HG02610 (cell line): ENCODE data around the gene PGAM4.
"Not testable (repeated sequence)": the region's sequence is repeated elsewhere in the genome, so short reads cannot be mapped to it uniquely, and the experiment has no call there.

ENCODE experiments used
- ATAC-seq: cut with Tn5 transposase; IDR thresholded peaks from one replicate; pipeline ENCODE4 v1.9.1; 2021; ENCODE audit warnings: mild to moderate bottlenecking, moderate library complexity; ENCODE audit not compliant: unreplicated experiment

PGAM4 gene

GRCh38 chrX:77969538-77969937 lies at the start of gene PGAM4:
TSS of gene PGAM4 (minus strand) at chrX:77969638. CDS start at chrX:77969638, 0 bp downstream.
- ATAC-seq, result no peak

DNA sequence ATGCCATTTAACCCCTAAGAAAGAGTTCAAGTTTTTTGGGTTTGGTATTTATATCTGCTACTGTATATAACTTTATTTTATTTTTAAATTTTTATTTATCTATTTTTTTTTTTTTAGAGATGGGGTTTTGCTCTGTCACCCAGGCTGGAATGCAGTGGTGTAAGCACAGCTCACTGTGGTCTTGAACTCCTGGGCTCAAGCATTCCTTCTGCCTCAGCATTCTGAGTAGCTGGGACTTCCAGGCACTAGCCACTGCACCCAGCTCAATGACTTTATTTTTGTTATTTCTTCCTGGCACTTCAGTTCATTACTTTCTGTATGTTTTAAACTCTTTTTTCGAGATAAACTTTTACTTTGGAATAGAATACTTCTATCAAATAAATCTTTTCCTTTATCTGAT lies 42.4 kb upstream of the PGAM4 start:
- no peak for ATAC-seq

DNA sequence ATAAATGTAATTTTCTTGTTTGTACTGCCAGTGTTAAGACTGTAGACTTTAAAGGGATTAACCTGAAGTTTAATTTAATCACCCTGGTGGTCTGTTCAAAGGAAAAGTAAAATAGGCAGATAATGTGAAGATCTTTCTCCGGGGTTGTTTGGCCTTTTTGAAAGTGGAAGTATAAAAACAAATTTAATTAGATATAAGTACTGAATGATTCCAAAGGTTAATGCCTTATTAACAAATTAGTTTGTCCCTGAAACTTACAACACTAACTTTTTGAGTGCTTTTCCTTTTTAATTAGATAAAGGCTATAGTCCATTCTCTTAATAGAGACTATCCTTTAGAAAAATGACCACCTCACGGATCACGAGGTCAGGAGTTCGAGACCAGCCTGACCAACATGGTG lies 10.4 kb upstream of the PGAM4 start:
- ATAC-seq, result no peak

- ATAC-seq, result no peak
Measured at GRCh38 chrX:77977518-77977917, 8.1 kb upstream of the PGAM4 start.

- no peak for ATAC-seq
Measured at GRCh38 chrX:77977095-77977494, 7.7 kb upstream of the PGAM4 start.

DNA sequence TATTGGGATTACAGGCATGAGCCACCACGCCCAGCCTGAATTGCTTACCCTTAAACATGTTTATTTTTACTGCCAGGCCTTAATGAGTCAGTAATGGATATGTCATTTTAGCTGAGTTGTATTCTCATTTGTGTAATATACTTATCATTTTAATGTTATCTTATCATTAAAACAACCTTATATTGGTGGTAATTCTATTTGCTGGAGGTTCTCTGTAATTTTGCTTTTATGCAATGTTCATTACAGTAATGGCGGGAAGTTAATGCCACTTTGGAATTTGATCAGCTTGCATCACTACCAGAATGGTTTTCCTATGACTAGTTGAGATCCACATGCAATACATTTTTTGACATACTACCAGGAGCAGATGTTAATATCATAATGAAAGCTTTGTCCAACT lies 6.3 kb upstream of the PGAM4 start:
- ATAC-seq, result no peak

DNA sequence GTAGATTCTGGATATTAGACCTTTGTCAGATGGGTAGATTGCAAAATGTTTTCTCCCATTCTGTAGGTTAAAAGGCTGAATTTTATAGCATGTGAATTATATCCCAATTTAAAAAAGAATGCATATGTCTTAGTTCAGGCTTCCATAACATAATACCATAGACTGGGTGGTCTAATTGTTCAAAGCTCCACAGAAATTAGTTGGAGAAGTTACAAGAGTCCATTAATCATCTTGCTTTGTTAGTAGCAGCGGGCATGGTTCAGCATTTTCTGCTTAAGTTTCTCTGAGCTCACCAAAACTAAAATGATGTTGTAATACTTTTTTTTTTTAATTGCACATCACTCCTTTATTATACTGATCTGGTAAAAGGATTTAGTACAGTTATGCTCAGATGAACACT lies 1.8 kb downstream of the PGAM4 start:
- no peak for ATAC-seq

- no peak for ATAC-seq
Measured at GRCh38 chrX:77966361-77966760, 3.1 kb downstream of the PGAM4 start.

DNA sequence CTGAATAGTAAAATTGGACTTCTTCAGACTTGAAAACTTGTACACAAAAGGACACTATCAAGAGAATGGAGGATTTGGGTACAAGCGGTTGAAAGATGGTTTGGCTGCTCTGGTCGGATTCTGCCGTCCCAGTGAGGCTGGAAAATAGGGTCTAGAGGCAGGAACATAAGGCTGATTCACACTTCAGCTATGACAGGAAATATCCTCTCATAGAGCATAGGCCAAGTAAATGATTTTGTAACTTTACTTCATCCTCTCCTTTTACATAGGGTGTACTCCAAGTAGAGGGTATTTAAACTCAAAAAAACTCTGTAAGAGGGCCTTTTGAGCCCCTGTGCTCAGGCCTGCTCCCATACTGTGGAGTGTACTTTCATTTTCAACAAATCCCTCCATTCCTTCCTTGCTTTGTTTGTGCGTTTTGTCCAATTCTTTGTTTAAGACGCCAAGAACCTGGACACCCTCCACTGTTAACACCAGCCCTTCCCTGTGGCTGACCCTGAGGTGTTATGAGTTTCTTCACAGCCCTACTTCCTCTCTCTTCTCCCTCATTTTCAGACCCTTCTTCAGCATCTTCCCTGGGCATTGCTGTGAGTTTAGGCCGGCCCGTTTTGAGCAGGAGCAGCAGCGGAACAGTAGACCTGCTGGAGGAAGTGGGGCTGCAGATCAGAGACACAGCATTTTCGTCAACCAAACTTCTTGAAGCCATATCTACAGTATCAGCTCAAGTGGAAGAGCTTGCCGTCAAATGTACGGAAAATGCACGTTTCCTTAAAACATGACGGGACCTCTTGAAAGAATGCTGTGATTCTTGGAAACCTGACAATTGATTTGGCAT lies 7.2 kb downstream of the PGAM4 start:
- ATAC-seq, result no peak

GRCh38 chrX:77961063-77961462 lies 8.4 kb downstream of the PGAM4 start:
- ATAC-seq, result peak; percentile 43

GRCh38 chrX:77960567-77960966 lies 8.9 kb downstream of the PGAM4 start:
- peak; percentile 44 for ATAC-seq

DNA sequence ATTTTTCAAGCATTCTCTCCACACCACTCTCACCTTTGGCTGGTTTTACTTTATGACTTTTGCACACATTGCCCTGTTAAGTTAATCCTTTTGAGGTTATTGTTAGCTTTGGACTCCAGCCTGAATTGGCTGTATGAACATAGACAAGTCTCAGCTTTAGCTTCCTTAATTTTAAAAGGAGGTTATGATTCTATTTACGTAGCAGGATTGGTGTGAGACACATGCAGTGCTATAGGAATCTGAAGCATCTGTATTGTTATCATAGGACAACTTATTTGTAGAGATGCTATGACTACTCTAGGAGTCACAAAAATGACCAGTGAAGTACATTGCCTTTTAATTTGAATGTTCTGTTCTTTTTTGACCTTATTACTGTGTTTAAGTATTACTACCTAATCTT lies 15.7 kb downstream of the PGAM4 start:
- no peak for ATAC-seq

DNA sequence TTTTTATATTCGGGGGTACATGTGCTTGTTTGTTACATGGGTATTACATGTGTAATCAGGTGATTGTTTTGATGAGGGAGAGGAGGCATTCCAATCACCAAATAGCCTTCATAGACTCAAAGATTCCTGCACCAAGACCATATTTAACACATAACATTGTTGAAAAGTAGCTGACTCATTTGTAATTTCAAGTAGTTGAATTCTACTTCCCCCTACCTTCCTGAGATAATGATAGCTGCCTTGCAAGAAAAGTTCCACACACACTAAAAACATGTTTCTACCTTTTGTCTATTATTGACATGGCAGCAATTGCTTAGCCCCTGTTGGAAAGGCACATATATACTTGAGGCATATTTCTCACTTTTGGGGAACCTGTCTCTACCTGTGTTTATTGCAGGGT lies 16.1 kb downstream of the PGAM4 start:
- no peak for ATAC-seq

DNA sequence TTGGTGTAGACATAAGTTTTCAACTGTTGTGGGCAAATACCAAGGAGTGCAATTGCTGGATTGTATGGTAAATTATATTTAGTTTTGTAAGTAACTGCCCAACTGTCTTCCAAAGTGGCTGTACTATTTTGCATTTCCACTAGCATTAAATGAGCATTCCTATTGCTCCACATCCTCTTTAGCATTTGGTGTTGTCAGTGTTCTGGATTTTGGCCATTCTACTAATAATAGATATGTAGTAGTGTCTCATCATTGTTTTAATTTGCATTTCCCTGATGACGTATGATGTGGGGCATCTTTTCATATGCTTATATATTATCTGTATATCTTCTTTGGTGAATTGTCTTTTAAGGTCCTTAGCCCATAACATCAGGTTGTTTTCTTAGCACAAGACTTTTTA lies 17.3 kb downstream of the PGAM4 start:
- ATAC-seq, result no peak

DNA sequence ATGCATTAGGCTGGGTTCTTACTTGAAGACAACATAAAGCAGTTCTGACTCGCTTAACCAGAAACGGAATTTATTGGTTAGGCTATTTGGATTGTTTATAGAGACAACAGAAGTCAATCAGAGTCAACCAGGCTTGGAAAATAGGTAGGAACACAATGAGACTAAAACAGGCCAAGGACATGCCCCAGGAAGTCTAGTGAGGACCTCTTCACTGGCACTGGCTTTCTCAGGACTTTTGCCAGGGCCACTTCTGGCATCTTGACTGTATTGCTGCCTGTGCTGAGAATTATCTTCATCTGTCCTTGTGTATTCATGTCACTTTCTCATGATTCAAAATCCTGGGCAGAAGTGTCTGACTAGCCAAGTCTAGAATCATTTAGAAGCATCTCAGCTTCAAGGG lies 19.6 kb downstream of the PGAM4 start:
- ATAC-seq, result no peak

GRCh38 chrX:77946571-77946970 lies 22.9 kb downstream of the PGAM4 start:
- ATAC-seq, result no peak

DNA sequence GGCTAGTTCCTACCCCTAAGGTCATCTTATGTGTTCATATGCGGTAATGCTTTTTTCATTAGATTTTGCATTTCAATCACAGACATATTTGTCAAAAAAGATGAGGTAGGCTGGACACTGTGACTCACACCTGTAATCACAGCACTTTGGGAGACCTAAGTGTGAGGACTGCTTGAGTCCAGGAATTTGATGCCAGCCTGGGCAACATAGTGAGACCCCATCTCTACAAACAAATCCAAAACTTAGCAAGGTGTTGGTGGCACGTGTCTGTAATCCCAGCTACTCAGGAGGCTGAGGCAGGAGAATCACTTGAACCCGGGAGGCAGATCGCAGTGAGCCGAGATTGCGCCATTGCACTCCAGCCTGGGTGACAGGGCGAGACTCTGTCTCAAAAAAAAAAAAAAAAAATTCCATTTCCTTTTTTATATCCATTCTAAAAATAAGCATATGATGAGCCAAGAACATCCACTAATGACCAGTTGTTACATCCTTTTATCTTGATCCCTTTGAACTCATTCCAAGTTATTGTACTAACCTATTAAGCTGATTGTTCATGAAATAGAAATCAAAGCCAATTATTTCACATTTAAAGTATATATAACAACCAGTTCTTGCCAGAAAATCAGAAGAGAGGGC lies 23.4 kb downstream of the PGAM4 start:
- no peak for ATAC-seq

- ATAC-seq, result not testable (repeated sequence)
Measured at GRCh38 chrX:77945031-77945430, 24.4 kb downstream of the PGAM4 start.

DNA sequence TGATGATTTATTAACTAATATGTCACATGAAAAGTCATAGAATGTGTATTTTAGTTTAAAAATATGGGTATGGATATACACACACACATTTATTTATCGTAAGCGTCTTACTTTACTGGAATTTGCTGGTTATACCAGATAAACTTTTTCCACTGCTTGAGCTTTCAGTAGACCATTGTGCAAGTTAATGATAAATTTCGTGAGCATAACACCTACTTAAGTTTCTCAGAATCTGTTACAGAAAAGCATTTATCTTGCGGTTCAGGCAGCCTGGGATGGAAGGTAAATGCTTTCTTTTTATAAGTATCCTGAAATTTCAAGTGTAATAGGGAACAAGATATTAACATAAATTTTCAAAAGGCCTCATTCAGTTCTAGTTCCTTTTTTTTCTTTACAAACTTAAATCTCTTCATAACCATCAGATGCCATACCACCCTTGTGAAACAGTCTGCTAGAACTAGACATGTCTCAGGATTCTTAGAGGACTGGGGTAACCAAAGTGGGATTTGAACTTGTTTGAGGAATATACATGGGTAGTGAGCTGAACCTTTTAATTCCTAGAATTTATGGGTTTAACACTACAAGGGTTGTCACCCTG lies 31.3 kb downstream of the PGAM4 start:
- no peak for ATAC-seq

DNA sequence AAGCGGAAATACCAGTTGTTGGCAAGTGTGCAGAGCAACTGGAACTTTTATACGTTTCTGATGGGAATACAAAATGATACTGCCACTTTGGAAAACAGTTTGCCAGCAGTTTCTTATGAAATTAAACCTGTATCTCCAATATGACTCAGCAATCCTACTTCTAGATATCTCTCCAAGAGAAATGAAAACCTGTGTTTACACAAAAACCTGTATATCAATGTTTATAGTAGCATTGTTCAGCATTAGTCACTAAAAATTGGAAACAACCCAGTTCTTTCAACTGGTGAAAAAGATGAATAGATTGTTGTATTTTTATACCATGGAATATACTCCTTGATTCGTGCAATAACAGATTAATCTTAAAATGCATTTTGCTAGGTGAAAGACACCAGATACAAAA lies 32.1 kb downstream of the PGAM4 start:
- no peak for ATAC-seq

- ATAC-seq, result no peak
Measured at GRCh38 chrX:77936299-77936698, 33.1 kb downstream of the PGAM4 start.

DNA sequence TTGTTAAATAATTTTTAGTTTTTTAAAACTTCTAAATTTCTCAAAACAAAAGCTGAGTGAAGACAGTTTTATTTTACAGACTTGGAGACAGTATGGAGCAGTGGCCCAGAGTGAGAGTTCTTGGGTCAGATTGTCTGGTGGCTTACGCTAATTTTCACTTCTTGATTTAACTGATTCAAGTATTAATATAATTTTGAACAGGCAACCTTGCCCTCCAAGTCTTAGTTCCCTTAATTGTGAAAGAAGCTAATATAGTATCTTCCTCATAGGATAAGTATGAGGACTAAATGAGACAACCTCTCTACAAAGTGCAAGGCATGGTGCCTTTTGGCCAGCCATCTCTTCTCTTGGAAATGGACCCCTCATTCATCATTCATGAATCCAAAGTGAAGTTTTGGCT lies 33.6 kb downstream of the PGAM4 start:
- ATAC-seq, result no peak
